A549 (cell line): Measurements from ENCODE around the gene DIP2C.

Source experiments
- CEBPB ChIP-seq, 2 experiments: fragments of >200 bp in 1 of 2; sonication (Bioruptor Twin) in 1 of 2; formaldehyde crosslinking in 1 of 2; IDR thresholded peaks; 2 replicates each; pipeline ENCODE4 v1.6.1; 2012 to 2016
- CTCF ChIP-seq: fragments of >200 bp; sonication (Bioruptor Twin); formaldehyde crosslinking; IDR thresholded peaks from 3 replicates; pipeline ENCODE4 v1.5.1; 2016
- HOXA7 ChIP-seq: fragments of 250-450 bp; sonication (Bioruptor Pico); IDR thresholded peaks from 2 replicates; pipeline ENCODE4 v1.5.0; 2020; ENCODE audit warnings: mild to moderate bottlenecking, moderate library complexity
- HOXB5 ChIP-seq: fragments of 250-450 bp; sonication (Bioruptor Pico); IDR thresholded peaks from 2 replicates; pipeline ENCODE4 v1.5.0; 2020; ENCODE audit warnings: mild to moderate bottlenecking, moderate library complexity
- MAFK ChIP-seq: fragments of 450-650 bp; IDR thresholded peaks from 2 replicates; pipeline ENCODE4 v1.6.1; 2014; ENCODE audit not compliant: partially characterized antibody
- MAZ ChIP-seq: fragments of 150-350 bp; IDR thresholded peaks from 2 replicates; pipeline ENCODE4 v1.6.1; 2014; ENCODE audit warnings: antibody characterized with exemption, low read depth, low read length, borderline replicate concordance
- REST ChIP-seq: fragments of 200-600 bp; sonication (generic); IDR thresholded peaks from 2 replicates; pipeline ENCODE4 v1.6.1; 2016; ENCODE audit warnings: antibody characterized with exemption, mild to moderate bottlenecking, moderate library complexity
- SMC3 ChIP-seq: fragments of >200 bp; sonication (Bioruptor Twin); formaldehyde crosslinking; IDR thresholded peaks from 3 replicates; pipeline ENCODE4 v1.6.1; 2018; ENCODE audit warnings: inconsistent platforms

GRCh38 chr10:279232-279631 is 410.2 kb downstream of the DIP2C start:
- no peak for TF ChIP-seq CEBPB (IDR thresholded peaks at IDR 0.05)
- no peak for TF ChIP-seq REST
- TF ChIP-seq SMC3 = no peak
- no peak for TF ChIP-seq HOXB5 (CRISPR knock-in tag)
- no peak for TF ChIP-seq MAZ
- TF ChIP-seq CTCF = no peak
- TF ChIP-seq HOXA7 = no peak
- no peak for TF ChIP-seq MAFK
